Tibial artery (tissue), 4 donors: Measurements from ENCODE around the gene CDH4.

ENCODE experiments used
- DNase-seq, 2 donors: peaks; one replicate each; pipeline ENCODE4 v3.0.0-alpha.2; 2019
- H3K27ac ChIP-seq, 2 donors: fragments of 200-600 bp; sonication (generic) in 1 of 2; 1 replicate in 1 of 2; 2 replicates in 1 of 2; pipeline ENCODE4 v1.5.1; 2018 to 2019; ENCODE audit warnings: mild to moderate bottlenecking in 1 of 2
- H3K27me3 ChIP-seq, 2 donors: fragments of 200-600 bp; sonication (generic) in 1 of 2; one replicate each; pipeline versions ENCODE4 v1.5.1 to v1.6.0; 2016 to 2019
- H3K36me3 ChIP-seq, 3 donors: fragments of 200-600 bp; sonication (generic) in 2 of 3; one replicate each; pipeline ENCODE4 v1.5.1; 2016 to 2019; ENCODE audit warnings: mild to moderate bottlenecking in 2 of 3
- H3K4me1 ChIP-seq, 4 donors: fragments of 200-600 bp; sonication (generic) in 2 of 4; 1 replicate in 3 of 4; 2 replicates in 1 of 4; pipeline ENCODE4 v1.5.1; 2016 to 2019
- H3K4me3 ChIP-seq, 2 donors: fragments of 200-600 bp; sonication (generic) in 1 of 2; 1 replicate in 1 of 2; 2 replicates in 1 of 2; pipeline ENCODE4 v1.5.1; 2018 to 2019; ENCODE audit warnings: mild to moderate bottlenecking in 2 of 2
- H3K9me3 ChIP-seq, 3 donors: fragments of 200-600 bp; sonication (generic) in 1 of 3; one replicate each; pipeline ENCODE4 v1.5.1; 2016 to 2019
- CTCF ChIP-seq, 2 experiments: fragments of 200-600 bp in 1 of 2; fragments of 450-650 bp in 1 of 2; IDR thresholded peaks; one replicate each; pipeline ENCODE4 v1.5.1; 2017 to 2019; ENCODE audit warnings: antibody characterized with exemption in 2 of 2, mild to moderate bottlenecking in 1 of 2, moderate library complexity in 1 of 2
- intact Hi-C: fragments of 100-400 bp; cut with DNase I; formaldehyde crosslinking; loops from one replicate; pipeline ENCODE4 v1.15.0; 2023; ENCODE audit warnings: low total_unique reads

The CDH4 gene

GRCh38 chr20:61349447-61350165 lies 97.5 kb downstream of the CDH4 start:
- no peak overlapping the region for H3K27ac ChIP-seq
- H3K9me3 ChIP-seq = no peaks in the 10 kb centered on the region
- no peaks in the 10 kb centered on the region for H3K36me3 ChIP-seq
- no peak overlapping the region for H3K4me3 ChIP-seq
- no peak for DNase-seq
- peaks cover 0 to 38% of the 10 kb centered on the region in 2 donors for H3K27me3 ChIP-seq
- no peaks in the 10 kb centered on the region for H3K4me1 ChIP-seq
- TF ChIP-seq CTCF (IDR thresholded peaks at IDR 0.05) = no peak
- intact Hi-C loops = no loop called here

- H3K27ac ChIP-seq = no peak overlapping the region
- no peak for DNase-seq
- H3K9me3 ChIP-seq = no peaks in the 10 kb centered on the region
- no peak overlapping the region for H3K4me3 ChIP-seq
- H3K4me1 ChIP-seq = no peaks in the 10 kb centered on the region
- intact Hi-C loops = no loop called here
- H3K36me3 ChIP-seq = no peaks in the 10 kb centered on the region
- TF ChIP-seq CTCF (IDR thresholded peaks at IDR 0.05) = no peak
- peaks cover 0 to 43% of the 10 kb centered on the region in 2 donors for H3K27me3 ChIP-seq
These were observed 98.6 kb downstream of the CDH4 start for GRCh38 chr20:61350500-61351250.

- no peak for TF ChIP-seq CTCF (IDR thresholded peaks at IDR 0.05)
- Histone ChIP-seq H3K4me3 (no peak overlapping the region), H3K4me1 (no peaks in the 10 kb centered on the region), H3K27ac (no peak overlapping the region), H3K9me3 (no peaks in the 10 kb centered on the region), H3K27me3 (peaks cover 0 to 29% of the 10 kb centered on the region in 2 donors), H3K36me3 (no peaks in the 10 kb centered on the region)
- DNase-seq = no peak
- intact Hi-C loops = no loop called here
These were observed 100.5 kb downstream of the CDH4 start for GRCh38 chr20:61352346-61353260.

GRCh38 chr20:61353261-61354000 lies 101.4 kb downstream of the CDH4 start:
- Histone ChIP-seq H3K4me3 (no peak overlapping the region), H3K9me3 (no peaks in the 10 kb centered on the region), H3K27ac (no peak overlapping the region), H3K27me3 (peaks cover 0 to 31% of the 10 kb centered on the region in 2 donors), H3K4me1 (no peaks in the 10 kb centered on the region), H3K36me3 (no peaks in the 10 kb centered on the region)
- TF ChIP-seq CTCF (IDR thresholded peaks at IDR 0.05) = no peak
- intact Hi-C loops = no loop called here
- no peak for DNase-seq

- peaks cover 0 to 33% of the 10 kb centered on the region in 2 donors for H3K27me3 ChIP-seq
- H3K4me3 ChIP-seq = no peak overlapping the region
- H3K4me1 ChIP-seq = no peaks in the 10 kb centered on the region
- intact Hi-C loops = no loop called here
- no peak for DNase-seq
- H3K9me3 ChIP-seq = no peaks in the 10 kb centered on the region
- H3K36me3 ChIP-seq = no peaks in the 10 kb centered on the region
- no peak for TF ChIP-seq CTCF (IDR thresholded peaks at IDR 0.05)
- H3K27ac ChIP-seq = no peak overlapping the region
These were observed 101.9 kb downstream of the CDH4 start for GRCh38 chr20:61354001-61354390.
